RPMI7951 (cell line): ENCODE data around the gene RCBTB1. TPM values are rescaled to one million over a fixed set of nuclear protein-coding genes. Genes with fewer than 3 reads are reported as not detected.
A peak's percentile ranks its signal among the peaks of the same experiment; 100 is the strongest.

ENCODE experiments used
- DNase-seq: peaks from one replicate; pipeline ENCODE4 v3.0.0-alpha.2; 2012; ENCODE audit warnings: low read depth
- total RNA-seq: library from RNA; depleted of rRNA; stranded (reverse); fragments of >200 nt; shearing (Covaris generic); gene quantifications from 2 replicates; pipeline ENCODE4 v1.2.3, GENCODE V29; 2014

RCBTB1 gene
- total RNA-seq, 1 experiment from 2014 or later, result 8.9 TPM

DNA sequence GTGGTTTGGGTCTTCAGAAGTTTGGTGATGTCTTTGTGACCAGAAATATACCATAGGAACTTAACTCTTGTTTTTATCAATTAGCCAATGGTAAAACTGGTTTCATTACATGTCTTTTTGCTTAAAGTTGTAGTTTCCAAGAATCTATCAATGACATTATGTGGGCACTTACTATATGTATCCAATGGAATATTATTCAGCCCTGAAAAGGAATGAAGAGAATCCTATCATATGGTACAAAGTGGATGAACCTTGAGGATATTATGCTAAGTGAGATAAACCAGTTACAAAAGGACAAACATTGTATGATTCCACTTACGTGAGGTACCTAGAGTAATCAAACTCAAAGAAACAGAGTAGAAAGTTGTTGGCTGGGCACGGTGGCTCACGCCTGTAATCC lies 26.4 kb downstream of the RCBTB1 start:
- no peak for DNase-seq

DNA sequence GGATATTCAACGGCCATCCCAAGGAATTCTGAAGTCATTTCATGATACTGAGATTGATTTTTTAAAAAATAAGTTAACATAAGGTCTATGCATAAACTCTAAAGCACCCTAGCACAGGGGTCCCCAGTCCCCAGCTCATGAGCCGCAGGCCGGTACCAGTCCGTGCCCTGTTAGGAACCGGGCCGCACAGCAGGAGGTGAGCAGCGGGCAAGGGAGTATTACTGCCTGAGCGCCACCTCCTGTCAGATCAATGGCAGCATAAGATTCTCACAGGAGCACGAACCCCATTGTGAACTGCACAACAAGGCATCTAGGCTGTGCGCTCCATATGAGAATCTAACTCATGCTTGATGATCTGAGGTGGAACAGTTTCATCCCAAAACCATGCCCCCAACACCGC lies 31.0 kb downstream of the RCBTB1 start:
- DNase-seq, result no peak

DNA sequence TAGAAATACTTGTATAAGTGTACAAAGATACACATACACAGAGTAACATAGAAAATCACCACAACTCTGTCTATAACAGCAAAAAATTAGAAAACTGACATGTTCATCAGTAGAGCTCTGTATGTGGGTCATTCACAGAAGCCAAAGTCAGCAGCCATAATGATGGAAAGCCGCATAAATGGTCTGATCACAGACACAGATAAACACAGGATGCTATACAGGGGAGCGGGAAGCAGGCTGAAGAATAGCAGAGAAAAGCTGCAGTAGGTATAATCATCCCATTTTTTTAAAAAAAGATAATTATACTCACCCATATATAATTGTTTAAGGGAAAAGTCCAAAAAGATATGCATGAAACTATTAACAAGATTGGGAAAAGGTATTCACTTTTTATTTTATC lies 31.5 kb downstream of the RCBTB1 start:
- DNase-seq, result no peak

DNA sequence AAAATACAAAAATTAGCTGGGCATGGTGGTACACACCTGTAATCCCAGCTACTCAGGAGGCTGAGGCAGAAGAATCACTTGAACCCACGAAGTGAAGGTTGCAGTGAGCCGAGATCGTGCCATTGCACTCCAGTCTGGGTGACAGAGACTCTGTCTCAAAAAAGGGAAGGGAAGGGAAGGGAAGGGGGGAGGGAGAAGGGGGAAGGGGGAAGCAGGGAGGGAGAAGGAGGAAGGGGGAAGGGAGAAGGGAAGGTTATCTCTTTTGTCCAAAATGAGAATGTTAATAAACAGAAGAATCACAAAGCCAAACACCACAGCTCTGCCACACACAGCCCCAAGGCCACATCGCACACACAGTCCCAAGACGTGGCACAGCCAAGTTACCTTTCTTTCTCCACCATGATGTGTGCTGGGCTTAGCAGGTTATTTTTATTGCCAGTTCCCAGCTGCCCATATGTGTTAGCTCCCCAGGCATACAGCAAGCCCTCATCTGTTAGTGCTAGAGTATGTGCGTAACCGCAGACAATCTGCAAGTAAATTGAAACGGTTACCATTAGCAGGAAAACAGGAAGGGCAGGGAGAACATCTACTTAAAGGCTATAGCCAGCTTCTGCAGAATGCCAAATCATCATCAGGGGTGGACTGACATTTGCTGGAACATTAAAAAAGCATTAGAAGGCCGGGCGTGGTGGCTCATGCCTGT lies 34.3 kb downstream of the RCBTB1 start:
- DNase-seq, result no peak

DNA sequence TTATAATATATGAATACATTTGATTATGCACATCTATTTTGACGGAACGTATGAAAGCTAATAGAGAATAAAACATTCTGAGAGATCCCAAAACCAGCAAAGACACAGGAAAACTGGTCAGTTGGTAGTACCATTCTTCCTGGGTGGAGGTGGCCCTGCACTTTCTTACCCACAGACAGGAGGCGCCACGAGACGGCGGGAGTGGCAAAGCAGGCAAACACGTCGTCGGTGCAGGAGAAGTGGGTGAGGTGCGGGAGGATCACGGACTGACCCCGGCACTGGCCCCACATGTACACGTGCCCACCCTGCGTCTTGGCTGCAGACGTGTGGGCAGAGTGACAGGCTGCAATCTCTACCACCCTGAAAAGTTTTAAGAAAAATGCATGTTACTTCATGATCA lies 36.1 kb downstream of the RCBTB1 start:
- DNase-seq, result no peak

DNA sequence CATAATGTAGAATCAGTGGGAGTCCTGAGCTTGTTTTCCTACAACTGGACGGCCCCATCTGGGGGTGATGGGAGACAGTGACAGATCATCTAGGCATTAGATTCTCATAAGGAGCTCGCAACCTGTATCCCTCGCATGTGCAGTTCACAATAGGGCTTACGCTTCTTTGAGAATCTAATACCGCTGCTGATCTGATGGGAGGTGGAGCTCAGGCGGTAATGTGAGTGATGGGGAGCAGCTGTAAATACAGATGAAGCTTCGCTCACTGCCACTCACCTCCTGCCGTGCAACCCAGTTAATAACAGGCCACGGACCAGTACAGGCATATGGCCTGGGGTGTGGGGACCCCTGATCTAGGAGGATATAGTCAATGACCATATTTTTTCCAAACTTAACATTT lies 38.8 kb downstream of the RCBTB1 start:
- no peak for DNase-seq

DNA sequence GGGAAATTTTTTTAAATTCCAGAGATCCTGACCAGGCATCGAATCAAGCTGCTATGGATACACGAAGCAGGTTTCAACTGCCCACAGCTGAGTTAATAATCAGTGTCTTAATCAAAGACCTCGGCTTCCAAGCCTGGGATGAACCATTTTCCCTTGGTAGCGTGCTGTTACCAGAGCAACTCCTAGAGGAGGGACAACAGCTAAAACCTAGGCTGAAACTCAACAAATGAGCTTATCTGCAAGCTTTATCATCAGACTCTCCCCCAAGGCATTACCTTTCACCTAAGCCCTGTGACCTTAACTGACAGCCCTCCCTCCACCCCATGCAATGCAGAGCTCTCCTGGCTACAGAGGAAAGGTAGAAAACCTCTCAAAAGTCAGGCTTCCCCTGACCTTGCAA lies 39.7 kb downstream of the RCBTB1 start:
- DNase-seq, result no peak

DNA sequence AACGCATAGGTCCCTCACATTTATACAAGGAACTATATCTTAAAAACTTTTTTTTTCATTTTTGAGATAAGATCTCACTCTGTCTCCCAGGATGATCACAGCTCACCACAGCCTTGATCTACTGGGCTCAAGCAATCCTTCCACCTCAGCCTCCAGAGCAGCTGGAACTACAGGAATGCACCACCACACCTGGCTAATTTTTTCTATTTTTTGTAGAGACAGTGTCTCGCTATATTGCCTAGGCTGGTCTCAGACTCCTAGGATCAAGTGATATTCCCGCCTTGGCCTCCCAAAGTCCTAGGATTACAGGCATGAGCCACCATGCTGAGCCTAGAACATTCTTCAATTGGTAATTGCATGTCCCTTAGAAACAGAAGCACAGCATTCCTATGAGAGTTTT lies 41.7 kb downstream of the RCBTB1 start:
- DNase-seq, result no peak

DNA sequence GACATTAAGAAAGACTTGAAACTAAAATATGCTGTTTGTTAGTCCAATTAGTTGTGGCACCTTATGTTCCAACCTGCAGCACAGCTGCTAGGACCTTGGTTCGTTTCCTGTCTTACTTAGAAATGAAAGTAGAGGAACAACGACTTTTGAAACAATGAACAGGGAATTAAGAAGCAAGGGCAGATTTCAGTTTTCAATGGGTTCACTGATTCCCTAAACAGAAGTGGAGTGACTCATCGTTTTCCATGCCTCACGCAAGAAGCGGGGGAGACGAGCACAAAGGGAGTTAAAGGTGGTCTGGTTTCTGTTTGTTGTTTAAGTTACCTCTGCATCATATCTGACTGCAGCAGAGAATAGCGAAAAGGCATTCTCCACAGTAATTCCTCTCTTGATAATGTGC lies 44.8 kb downstream of the RCBTB1 start:
- peak; percentile 35 for DNase-seq

DNA sequence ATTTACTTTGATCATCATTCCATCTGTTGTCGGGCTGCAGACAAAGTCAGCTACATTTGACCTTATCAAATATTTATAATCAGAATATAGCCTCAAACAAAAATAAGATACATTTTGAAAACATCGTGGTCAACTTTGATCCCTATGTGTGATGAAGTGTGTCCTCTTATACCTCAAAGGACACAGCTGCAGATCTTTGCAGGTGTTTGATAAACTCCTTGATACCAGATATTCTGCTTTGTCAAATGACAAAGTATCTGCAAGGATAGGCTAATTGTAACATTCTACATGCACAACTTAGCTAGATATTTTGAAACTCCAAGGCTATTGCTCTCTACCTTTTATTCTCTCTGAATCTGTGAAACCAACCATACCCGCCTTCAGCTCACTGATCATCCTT lies 45.6 kb downstream of the RCBTB1 start:
- DNase-seq, result no peak

DNA sequence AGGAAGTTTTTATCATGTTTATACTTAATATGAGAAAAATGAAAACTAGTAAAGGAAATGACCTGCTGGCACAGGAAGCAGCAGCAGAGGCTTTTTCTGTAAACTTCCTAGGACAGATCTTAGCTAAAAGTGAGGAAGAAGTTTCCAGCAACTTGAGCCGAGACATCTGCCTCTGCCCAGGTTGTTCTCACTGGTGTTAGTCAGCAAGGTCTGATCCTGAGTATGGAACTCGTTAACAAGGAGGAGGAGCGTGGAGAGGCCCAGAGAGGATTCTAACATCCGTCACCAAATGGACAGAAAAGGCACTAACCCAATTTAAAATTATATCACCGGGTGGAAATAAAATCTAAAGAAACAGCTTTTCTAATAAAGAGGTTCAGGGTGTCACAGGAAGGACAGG lies 46.0 kb downstream of the RCBTB1 start:
- DNase-seq, result no peak

DNA sequence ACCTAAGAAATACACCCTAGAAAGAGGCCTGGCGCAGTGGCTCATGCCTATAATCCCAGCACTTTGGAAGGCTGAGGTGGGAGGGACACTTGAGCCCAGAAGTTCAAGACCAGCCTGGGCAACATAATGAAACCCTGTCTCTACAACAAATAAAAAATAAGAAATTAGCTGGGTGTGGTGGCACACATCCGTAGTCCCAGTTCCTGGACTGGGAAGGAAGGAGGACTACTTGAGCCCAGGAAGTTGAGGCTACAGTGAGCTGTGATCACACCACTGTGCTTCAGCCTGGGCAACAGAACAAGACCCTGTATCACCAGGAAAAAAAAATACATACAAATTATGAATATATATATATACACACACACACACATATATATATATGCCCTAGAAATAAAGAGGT lies 47.0 kb downstream of the RCBTB1 start:
- DNase-seq, result no peak

DNA sequence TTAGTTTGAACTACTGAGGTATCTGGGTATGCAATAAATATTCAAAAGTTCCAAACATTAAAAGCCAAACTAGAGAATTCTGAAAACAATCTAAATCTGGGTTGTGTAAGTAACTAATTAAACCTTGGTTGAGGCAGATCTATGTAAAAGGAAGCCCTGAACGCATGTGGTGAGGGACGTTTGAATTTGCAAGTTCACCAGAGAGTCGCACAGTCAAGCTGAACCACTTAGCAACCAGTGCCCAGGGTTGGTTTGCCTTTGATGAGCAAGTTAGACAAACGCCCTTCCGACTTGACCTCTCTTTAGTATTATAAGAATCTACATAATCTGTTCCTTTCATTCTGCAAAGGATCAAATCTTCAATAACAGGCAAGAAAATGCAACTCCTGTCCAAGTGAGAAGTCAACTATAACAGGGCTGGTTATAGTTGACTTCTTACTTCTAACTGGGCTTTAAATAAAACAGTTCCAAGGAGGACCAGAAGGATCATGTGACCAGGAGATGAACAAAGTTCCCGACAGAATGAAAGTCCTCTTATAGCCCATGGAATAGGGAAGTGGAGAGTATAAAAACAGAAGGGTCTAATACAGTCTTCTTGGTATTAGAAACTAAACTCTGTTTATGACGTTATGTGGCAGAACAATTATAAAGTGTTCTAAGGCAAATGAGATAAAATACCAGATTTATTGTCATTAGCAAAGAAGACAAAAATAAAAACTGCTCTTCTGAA lies 49.0 kb downstream of the RCBTB1 start:
- DNase-seq, result no peak

DNA sequence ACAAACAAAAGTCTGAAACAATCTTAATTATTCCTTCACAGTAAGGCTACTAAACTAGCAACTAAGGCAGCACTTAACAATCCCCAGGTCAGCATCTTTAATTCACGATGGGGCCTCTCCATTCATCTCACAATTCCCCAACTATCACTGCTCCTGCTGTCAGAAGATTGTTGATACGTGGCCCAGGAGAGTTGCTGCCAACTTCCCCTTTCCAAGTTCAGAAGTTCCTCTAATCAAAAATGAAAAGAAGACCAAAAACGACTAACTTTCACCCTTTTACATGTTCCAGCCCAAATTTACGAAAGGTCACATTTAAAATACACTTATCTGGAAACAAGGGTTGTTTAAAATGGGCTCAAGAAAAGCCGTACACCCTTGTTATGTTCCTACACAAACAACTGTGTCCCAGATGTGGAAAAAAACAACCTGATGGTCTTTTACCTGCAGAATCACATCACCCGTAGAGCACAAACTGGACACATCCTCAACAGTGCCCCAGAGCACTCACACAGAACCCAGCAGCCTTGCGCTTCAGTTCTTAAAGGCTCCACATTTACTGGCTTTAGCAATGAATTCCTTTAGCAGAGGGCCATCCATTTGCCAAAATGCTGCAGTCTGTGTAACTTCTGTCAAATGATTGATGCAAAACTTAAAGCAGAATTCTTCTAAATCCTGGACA lies 51.6 kb downstream of the RCBTB1 start:
- DNase-seq, result no peak

DNA sequence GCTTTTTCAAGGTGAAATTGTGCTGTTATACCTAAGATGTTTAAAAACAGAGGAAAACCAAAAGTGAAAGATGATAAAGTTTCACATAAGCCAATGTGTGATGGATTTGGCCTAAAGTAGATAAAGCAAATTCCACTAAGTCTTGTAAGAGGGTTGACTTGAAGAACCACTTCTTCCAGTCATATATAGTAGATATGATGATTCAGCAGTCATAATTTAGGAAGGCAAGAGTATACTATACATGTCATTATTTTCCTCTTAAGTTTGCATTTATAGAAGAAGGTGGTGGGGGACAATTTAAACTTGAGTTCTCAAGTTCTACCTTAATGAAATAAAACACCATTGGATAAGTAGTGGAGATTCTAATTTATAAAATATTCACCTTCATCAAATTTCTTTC lies 52.3 kb downstream of the RCBTB1 start:
- no peak for DNase-seq

DNA sequence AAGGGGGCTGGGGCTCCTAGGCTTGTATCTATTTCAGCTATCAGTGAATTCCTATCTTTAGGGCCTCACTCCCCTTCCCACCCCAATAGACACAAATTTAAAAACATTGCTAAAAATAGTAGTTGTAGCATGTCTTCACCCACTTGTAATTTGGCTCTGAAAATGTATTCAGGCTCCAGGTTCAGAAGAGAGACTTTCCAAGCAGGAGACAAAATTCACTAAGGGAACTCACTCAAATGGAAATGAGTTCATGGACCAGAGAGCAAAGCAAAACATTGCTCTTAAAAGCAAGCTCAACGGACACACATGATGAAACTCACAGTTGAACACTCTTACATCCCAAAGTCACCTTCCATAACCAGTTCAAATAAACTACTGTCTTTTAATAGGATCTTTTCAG lies 52.8 kb downstream of the RCBTB1 start:
- no peak for DNase-seq

DNA sequence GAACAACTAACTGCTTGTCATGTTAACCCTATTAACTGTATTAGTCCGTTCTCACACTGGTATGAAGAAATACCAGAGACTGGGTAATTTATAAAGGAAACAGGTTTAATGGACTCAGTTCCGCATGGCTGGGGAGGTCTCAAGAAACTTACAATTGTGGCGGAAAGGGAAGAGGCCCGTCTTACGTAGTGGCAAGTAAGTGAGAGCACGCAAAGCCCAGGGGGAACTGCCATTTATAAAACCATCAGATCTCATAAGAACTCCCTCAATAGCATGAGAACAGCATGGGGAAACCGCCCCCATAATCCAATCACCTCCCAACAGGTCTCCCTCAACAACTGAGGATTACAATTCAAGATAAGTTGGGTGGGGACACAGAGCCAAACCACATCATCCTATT lies 54.9 kb downstream of the RCBTB1 start:
- DNase-seq, result no peak

DNA sequence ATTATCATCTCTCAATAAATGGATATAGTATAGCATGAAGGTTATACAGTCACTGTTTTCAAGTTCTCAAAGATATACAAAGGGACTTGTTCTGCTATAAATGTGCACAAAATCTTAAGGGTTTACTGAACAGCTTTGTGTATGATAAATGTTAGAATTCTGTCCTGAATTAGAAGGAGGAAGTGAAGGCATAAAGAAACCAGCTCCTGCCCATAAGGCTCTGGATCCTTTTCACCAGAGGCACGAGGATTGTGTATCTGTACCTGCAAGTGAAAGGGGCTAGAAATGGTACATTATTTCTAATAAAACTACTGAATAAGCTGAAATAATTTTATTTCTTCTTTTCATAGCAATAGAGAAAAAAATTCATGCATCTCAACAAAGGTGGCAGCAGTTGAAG lies 57.2 kb downstream of the RCBTB1 start:
- DNase-seq, result no peak

DNA sequence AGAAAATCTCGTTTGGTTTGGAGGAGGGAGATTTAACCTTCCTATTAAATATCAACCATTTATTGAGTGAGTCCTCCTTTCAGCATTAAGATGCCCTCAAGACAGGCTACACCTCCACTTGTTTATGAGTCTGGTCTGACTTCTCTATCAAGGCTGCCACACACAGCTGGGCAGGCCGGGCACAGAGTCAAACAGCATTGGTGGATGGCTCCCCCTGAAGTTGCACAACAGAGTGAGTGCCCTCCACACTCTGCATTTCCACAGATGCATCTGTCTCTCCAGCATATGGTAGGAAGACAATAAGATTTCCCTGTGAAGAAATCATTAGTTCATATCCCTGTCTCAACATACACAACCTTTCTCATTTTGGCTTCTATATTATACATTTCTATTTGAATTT lies 58.2 kb downstream of the RCBTB1 start:
- DNase-seq, result no peak

DNA sequence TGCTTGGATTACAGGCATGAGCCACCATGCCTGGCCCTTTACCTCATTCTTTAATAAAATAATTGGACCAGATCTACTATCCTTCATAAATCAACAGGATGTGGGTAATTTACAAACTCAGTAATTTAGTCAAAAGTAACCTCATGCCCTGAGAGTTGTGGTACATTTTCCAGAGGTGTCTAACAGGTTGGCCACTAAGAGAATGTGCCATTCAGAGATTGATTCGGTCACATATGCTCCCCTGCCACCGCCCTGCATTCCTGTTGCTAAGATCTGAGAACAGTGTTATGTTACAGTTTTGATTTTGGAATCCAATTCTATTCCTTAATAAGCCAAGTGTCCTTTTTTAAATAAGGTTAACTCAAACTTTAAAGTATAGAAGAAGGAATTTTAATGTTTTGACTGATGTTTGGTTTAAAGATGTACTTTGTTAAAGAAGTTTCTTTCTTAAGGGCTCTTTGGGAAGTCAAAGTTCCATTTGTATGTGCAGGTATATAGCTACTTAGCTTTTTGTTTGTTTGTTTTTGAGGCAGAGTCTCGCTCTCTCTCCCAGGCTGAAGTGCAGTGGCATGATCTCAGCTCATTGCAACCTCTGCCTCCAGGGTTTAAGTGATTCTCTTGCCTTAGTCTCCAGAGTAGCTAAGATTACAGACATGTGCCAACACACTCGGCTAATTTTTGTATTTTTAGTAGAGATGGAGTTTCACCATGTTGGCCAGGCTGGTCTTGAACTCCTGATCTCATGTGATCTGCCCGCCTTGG lies 60.4 kb downstream of the RCBTB1 start:
- DNase-seq, result no peak

DNA sequence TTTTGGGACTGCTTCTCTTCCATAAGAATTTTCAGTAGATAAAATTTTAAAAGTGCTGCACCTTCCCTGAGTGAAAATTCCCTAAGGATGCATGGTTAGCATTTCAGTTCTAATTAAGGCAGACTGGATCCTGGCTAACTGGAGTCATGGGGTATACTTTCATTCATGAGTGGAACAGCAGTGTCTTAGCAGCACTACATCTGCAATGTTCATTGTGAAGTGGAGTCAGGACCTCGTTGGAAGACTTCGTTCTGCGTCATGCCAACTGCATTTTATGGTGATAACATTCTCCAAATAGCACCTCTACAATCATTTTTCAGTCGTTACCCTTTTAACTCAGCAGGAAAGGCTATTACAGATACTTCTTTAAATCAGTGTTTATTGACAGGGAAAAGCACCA lies 64.1 kb downstream of the RCBTB1 start:
- no peak for DNase-seq

DNA sequence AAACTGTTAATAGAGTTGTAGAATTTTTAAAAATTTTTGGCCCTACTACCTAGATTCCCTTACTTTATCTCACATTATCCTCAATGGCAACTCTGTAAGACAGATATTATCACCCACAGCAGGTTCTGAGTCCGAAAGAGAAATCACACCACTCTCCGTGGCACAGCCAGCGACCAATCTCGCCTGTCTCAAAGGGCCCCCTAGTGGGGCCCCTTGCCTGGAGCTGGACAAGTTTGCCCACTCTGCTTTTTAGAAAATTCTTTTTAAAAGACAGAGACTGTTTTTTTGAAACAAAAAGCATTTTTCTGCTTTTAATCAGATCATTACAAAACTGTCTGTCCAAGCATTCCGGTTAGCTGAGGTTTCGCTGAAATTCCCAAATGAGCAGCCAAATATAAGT lies 67.9 kb downstream of the RCBTB1 start:
- peak; percentile 8 for DNase-seq
